GM21529 (cell line): Measurements from ENCODE around the gene HOXB2.

Experiments
- ATAC-seq: cut with Tn5 transposase; IDR thresholded peaks from one replicate; pipeline ENCODE4 v1.9.1; 2021; ENCODE audit not compliant: unreplicated experiment

The HOXB2 gene

GRCh38 chr17:48566717-48567116 lies 21.8 kb upstream of the HOXB2 start:
- no peak for ATAC-seq

- no peak for ATAC-seq
Measured at GRCh38 chr17:48565925-48566710, 21.2 kb upstream of the HOXB2 start.

- ATAC-seq, result no peak
Measured at GRCh38 chr17:48565022-48565554, 20.2 kb upstream of the HOXB2 start.

- ATAC-seq, result no peak
Measured at GRCh38 chr17:48564188-48565021, 19.5 kb upstream of the HOXB2 start.

GRCh38 chr17:48563867-48564187 lies 18.9 kb upstream of the HOXB2 start:
- no peak for ATAC-seq

GRCh38 chr17:48563385-48563838 lies 18.5 kb upstream of the HOXB2 start:
- no peak for ATAC-seq

GRCh38 chr17:48562934-48563333 lies 18.0 kb upstream of the HOXB2 start:
- ATAC-seq, result no peak

- no peak for ATAC-seq
Measured at GRCh38 chr17:48561884-48562810, 17.2 kb upstream of the HOXB2 start.

GRCh38 chr17:48559840-48560817 lies 15.2 kb upstream of the HOXB2 start:
- no peak for ATAC-seq

GRCh38 chr17:48559122-48559839 lies 14.4 kb upstream of the HOXB2 start:
- ATAC-seq, result no peak

GRCh38 chr17:48558831-48559121 lies 13.9 kb upstream of the HOXB2 start:
- no peak for ATAC-seq

- ATAC-seq, result no peak
Measured at GRCh38 chr17:48558057-48558830, 13.3 kb upstream of the HOXB2 start.

GRCh38 chr17:48556576-48557401 lies 11.9 kb upstream of the HOXB2 start:
- ATAC-seq, result no peak

- no peak for ATAC-seq
Measured at GRCh38 chr17:48556229-48556575, 11.3 kb upstream of the HOXB2 start.

- no peak for ATAC-seq
Measured at GRCh38 chr17:48555258-48556228, 10.6 kb upstream of the HOXB2 start.

- no peak for ATAC-seq
Measured at GRCh38 chr17:48554412-48555257, 9.7 kb upstream of the HOXB2 start.
